HG03064 (cell line): ENCODE measurements around the gene PPM1J.
A peak's percentile ranks its signal among the peaks of the same experiment; 100 is the strongest.
"Not testable (repeated sequence)": the region's sequence is repeated elsewhere in the genome, so short reads cannot be mapped to it uniquely, and the experiment has no call there.

Experiments
- ATAC-seq: cut with Tn5 transposase; IDR thresholded peaks from one replicate; pipeline ENCODE4 v1.9.1; 2021; ENCODE audit warnings: low read depth; ENCODE audit not compliant: unreplicated experiment

PPM1J gene

GRCh38 chr1:112722601-112723510 lies 7.7 kb upstream of the PPM1J start:
- ATAC-seq: no peak

GRCh38 chr1:112721966-112722524 lies 6.9 kb upstream of the PPM1J start:
- ATAC-seq: no peak

- ATAC-seq: not testable (repeated sequence)
Measured at GRCh38 chr1:112721294-112721693, 6.2 kb upstream of the PPM1J start.

GRCh38 chr1:112720800-112721199 lies 5.7 kb upstream of the PPM1J start:
- ATAC-seq: no peak

GRCh38 chr1:112719706-112720105 lies 4.6 kb upstream of the PPM1J start:
- ATAC-seq: no peak

GRCh38 chr1:112718691-112719418 lies 3.7 kb upstream of the PPM1J start:
- ATAC-seq: no peak

GRCh38 chr1:112717263-112717873 lies 2.2 kb upstream of the PPM1J start:
- ATAC-seq: no peak

GRCh38 chr1:112716133-112716720 lies 1.1 kb upstream of the PPM1J start:
- no peak for ATAC-seq

GRCh38 chr1:112714313-112715263 lies 544 bp downstream of the PPM1J start:
- peak; percentile 1 for ATAC-seq

- ATAC-seq: no peak
Measured at GRCh38 chr1:112713466-112714312, 1.4 kb downstream of the PPM1J start.

GRCh38 chr1:112712701-112713128 lies 2.4 kb downstream of the PPM1J start:
- ATAC-seq: no peak

GRCh38 chr1:112712191-112712590 lies 2.9 kb downstream of the PPM1J start:
- ATAC-seq: no peak

- ATAC-seq: no peak
Measured at GRCh38 chr1:112711670-112712069, 3.5 kb downstream of the PPM1J start.

GRCh38 chr1:112711041-112711440 lies 4.1 kb downstream of the PPM1J start:
- ATAC-seq: no peak

- ATAC-seq: no peak
Measured at GRCh38 chr1:112710586-112710985, 4.5 kb downstream of the PPM1J start.

- no peak for ATAC-seq
Measured at GRCh38 chr1:112710159-112710558, 5.0 kb downstream of the PPM1J start.

- no peak for ATAC-seq
Measured at GRCh38 chr1:112708489-112708888, 6.6 kb downstream of the PPM1J start.

- ATAC-seq: no peak
Measured at GRCh38 chr1:112708002-112708448, 7.1 kb downstream of the PPM1J start.
